ENCODE results near the gene ELAVL4. TPM values are rescaled to one million over a fixed set of nuclear protein-coding genes. Genes with fewer than 3 reads are reported as not detected.

ELAVL4 gene
- polyA plus RNA-seq, 3 donors, result not detected

DNA sequence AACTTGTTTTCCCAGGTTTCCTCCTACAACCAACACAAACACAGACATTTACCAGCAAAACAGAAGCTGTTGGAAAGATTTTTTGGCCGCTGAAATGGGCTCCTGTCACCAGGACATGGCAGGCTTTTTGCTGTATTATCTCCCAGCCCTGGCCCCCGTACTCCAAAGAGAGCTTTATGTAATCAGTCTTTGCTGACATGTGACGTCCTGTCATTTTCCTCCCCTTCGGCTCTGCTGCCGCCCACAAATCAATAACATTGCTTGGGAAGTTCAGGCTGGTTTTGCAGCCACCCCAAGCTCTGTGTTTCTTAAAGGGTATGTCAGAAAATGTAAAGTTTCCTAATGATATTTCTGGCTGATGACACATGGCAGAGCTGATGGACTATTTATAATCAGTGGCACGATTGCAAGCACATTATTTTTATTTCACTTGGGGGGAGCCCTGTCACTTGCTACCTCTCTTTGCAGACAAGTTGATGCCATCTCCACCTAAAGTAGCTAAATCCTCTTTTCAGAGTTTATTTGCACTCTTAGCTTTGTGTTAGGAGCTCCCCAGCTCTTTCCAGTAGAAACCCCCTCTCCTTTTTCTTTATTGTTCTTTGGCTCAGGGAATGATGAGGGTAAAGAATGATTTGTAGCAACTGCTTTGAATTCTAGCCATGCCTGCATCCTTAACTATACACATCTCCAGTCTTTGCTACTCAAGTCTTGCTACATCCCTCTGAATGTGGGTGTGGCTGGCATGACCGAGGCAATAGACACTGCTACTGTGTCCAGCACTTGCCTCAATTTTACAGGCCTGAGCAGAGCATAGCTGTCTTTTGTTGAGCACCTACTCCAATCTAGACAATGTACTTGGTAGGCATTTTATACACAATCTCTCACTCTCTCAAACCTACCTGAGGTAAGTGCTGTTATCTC, 67.3 kb downstream of the ELAVL4 start:
- WGBS (ENCODE audit: insufficient coverage), result 66% methylated on average over 4 of the region's 7 CpGs
- Histone ChIP-seq H3K9me3 (replicated peaks in 1 of 2; ENCODE audit: control insufficient read depth in 1 of 2, insufficient read depth in 1 of 2, low read length in 2 of 2) (no peaks in the 10 kb centered on the region), H3K4me2 (replicated peaks; ENCODE audit: extremely low read depth, low read length, poor library complexity, severe bottlenecking) (no peak overlapping the region), H3K27ac (ENCODE audit: low read depth in 1 of 2, low read length in 2 of 2) (no peak overlapping the region), H3K27me3 (ENCODE audit: control insufficient read depth in 2 of 2, insufficient read depth in 2 of 2, low read length in 2 of 2) (no peaks in the 10 kb centered on the region), H3K79me2 (ENCODE audit: insufficient read depth, low read length) (no peaks in the 10 kb centered on the region), H3K4me1 (ENCODE audit: control insufficient read depth in 1 of 2, insufficient read depth in 2 of 2, low read length in 2 of 2) (no peaks in the 10 kb centered on the region), H4K20me1 (ENCODE audit: insufficient read depth, low read length) (no peaks in the 10 kb centered on the region), H3K36me3 (replicated peaks in 1 of 2; ENCODE audit: control insufficient read depth in 1 of 2, insufficient read depth in 2 of 2, low read length in 2 of 2) (no peaks in the 10 kb centered on the region), H3K9ac (ENCODE audit: insufficient read depth, low read length, poor library complexity, severe bottlenecking) (no peak overlapping the region), H3K4me3 (replicated peaks in 1 of 3; ENCODE audit: low read depth in 2 of 3, low read length in 3 of 3) (no peak overlapping the region), H2AFZ (ENCODE audit: insufficient read depth, low read depth, low read length, poor library complexity, severe bottlenecking) (no peak overlapping the region)
- no peak for DNase-seq
- Mint-ChIP-seq H3K9me3 (no peaks in the 10 kb centered on the region), H3K36me3 (no peaks in the 10 kb centered on the region), H3K4me3 (no peak overlapping the region), H3K27ac (no peak overlapping the region), H3K27me3 (ENCODE audit: low read depth in 3 of 3) (no peaks in the 10 kb centered on the region), H3K4me1 (no peaks in the 10 kb centered on the region)
- TF ChIP-seq, protein P1, sequence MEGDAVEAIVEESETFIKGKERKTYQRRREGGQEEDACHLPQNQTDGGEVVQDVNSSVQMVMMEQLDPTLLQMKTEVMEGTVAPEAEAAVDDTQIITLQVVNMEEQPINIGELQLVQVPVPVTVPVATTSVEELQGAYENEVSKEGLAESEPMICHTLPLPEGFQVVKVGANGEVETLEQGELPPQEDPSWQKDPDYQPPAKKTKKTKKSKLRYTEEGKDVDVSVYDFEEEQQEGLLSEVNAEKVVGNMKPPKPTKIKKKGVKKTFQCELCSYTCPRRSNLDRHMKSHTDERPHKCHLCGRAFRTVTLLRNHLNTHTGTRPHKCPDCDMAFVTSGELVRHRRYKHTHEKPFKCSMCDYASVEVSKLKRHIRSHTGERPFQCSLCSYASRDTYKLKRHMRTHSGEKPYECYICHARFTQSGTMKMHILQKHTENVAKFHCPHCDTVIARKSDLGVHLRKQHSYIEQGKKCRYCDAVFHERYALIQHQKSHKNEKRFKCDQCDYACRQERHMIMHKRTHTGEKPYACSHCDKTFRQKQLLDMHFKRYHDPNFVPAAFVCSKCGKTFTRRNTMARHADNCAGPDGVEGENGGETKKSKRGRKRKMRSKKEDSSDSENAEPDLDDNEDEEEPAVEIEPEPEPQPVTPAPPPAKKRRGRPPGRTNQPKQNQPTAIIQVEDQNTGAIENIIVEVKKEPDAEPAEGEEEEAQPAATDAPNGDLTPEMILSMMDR (IDR thresholded peaks at IDR 0.05), result no peak
- intact Hi-C loops (cut with micrococcal nuclease), result no loop called here

DNA sequence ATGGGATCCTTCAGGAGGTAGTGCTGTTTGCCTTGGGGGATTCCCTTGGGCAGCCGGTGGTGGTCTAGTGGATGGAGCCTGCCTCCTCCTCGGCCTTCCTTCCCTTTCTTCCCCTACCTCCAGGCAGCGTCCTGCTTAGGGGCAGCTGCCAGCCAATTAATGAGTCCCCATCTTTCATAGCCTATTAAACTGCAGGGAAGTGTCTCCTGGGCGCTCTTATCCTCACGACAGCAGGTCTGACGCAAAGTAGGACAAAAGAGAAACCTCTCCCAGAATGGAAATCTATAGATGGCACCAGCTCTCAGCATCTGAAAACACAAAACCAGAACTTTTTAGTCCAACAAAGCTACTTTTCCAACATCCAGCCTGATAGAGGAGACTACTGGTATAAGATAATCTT, 69.3 kb downstream of the ELAVL4 start:
- Histone ChIP-seq H3K4me1 (ENCODE audit: control insufficient read depth in 1 of 2, insufficient read depth in 2 of 2, low read length in 2 of 2) (no peaks in the 10 kb centered on the region), H3K27ac (ENCODE audit: low read depth in 1 of 2, low read length in 2 of 2) (no peak overlapping the region), H3K4me2 (replicated peaks; ENCODE audit: extremely low read depth, low read length, poor library complexity, severe bottlenecking) (no peak overlapping the region), H3K9ac (ENCODE audit: insufficient read depth, low read length, poor library complexity, severe bottlenecking) (no peak overlapping the region), H3K27me3 (ENCODE audit: control insufficient read depth in 2 of 2, insufficient read depth in 2 of 2, low read length in 2 of 2) (no peaks in the 10 kb centered on the region), H2AFZ (ENCODE audit: insufficient read depth, low read depth, low read length, poor library complexity, severe bottlenecking) (no peak overlapping the region), H3K36me3 (replicated peaks in 1 of 2; ENCODE audit: control insufficient read depth in 1 of 2, insufficient read depth in 2 of 2, low read length in 2 of 2) (no peaks in the 10 kb centered on the region), H3K4me3 (replicated peaks in 1 of 3; ENCODE audit: low read depth in 2 of 3, low read length in 3 of 3) (no peak overlapping the region), H4K20me1 (ENCODE audit: insufficient read depth, low read length) (no peaks in the 10 kb centered on the region), H3K9me3 (replicated peaks in 1 of 2; ENCODE audit: control insufficient read depth in 1 of 2, insufficient read depth in 1 of 2, low read length in 2 of 2) (no peaks in the 10 kb centered on the region), H3K79me2 (ENCODE audit: insufficient read depth, low read length) (no peaks in the 10 kb centered on the region)
- TF ChIP-seq, protein P1 (IDR thresholded peaks at IDR 0.05), result no peak
- 86% methylated on average over 2 of the region's 6 CpGs for WGBS (ENCODE audit: insufficient coverage)
- no peak overlapping the region for H3K27ac Mint-ChIP-seq
- H3K4me3 Mint-ChIP-seq, result no peak overlapping the region
- intact Hi-C loops (cut with micrococcal nuclease), result no loop called here
- no peaks in the 10 kb centered on the region for H3K4me1 Mint-ChIP-seq
- peaks cover 0 to 1% (median 0%) of the 10 kb centered on the region in 3 donors for H3K27me3 Mint-ChIP-seq (ENCODE audit: low read depth in 3 of 3)
- H3K9me3 Mint-ChIP-seq, result no peaks in the 10 kb centered on the region
- no peaks in the 10 kb centered on the region for H3K36me3 Mint-ChIP-seq
- no peak for DNase-seq

All from CD14-positive monocyte (primary cell).